NCI-H1105 treated with DMSO at 0.1 percent for 48 hours (cell line): ENCODE measurements around the gene UNC13C.

ENCODE experiments used
- DNase-seq: peaks from one replicate; lab custom pipeline; 2025; lab: John Stamatoyannopoulos, UW

The UNC13C gene

GRCh38 chr15:54119051-54119450 is 140.8 kb downstream of the UNC13C start:
- DNase-seq, result no peak

- no peak for DNase-seq
Measured at GRCh38 chr15:54120949-54121463, 142.8 kb downstream of the UNC13C start.

- DNase-seq, result no peak
Measured at GRCh38 chr15:54127574-54127973, 149.3 kb downstream of the UNC13C start.

GRCh38 chr15:54131410-54131809 is 153.2 kb downstream of the UNC13C start:
- DNase-seq, result no peak

GRCh38 chr15:54149115-54149531 is 170.9 kb downstream of the UNC13C start:
- no peak for DNase-seq

- no peak for DNase-seq
Measured at GRCh38 chr15:54150255-54150654, 172.0 kb downstream of the UNC13C start.

- DNase-seq, result no peak
Measured at GRCh38 chr15:54159012-54159411, 180.8 kb downstream of the UNC13C start.

- DNase-seq, result no peak
Measured at GRCh38 chr15:54187325-54187724, 209.1 kb downstream of the UNC13C start.

- no peak for DNase-seq
Measured at GRCh38 chr15:54197995-54198394, 219.8 kb downstream of the UNC13C start.

GRCh38 chr15:54206586-54207321 is 228.5 kb downstream of the UNC13C start:
- no peak for DNase-seq

- DNase-seq, result no peak
Measured at GRCh38 chr15:54208786-54209185, 230.5 kb downstream of the UNC13C start.

GRCh38 chr15:54212635-54213034 is 234.4 kb downstream of the UNC13C start:
- no peak for DNase-seq

- no peak for DNase-seq
Measured at GRCh38 chr15:54226455-54226854, 248.2 kb downstream of the UNC13C start.

GRCh38 chr15:54227569-54227968 is 249.3 kb downstream of the UNC13C start:
- no peak for DNase-seq

GRCh38 chr15:54250326-54250725 is 272.1 kb downstream of the UNC13C start:
- DNase-seq, result no peak

GRCh38 chr15:54256190-54256589 is 277.9 kb downstream of the UNC13C start:
- DNase-seq, result no peak

GRCh38 chr15:54273928-54274327 is 295.7 kb downstream of the UNC13C start:
- DNase-seq, result no peak

GRCh38 chr15:54277834-54278233 is 299.6 kb downstream of the UNC13C start:
- DNase-seq, result no peak

GRCh38 chr15:54280726-54281125 is 302.5 kb downstream of the UNC13C start:
- DNase-seq, result no peak

GRCh38 chr15:54282228-54282836 is 304.1 kb downstream of the UNC13C start:
- DNase-seq, result no peak

GRCh38 chr15:54288049-54288448 is 309.8 kb downstream of the UNC13C start:
- no peak for DNase-seq

- no peak for DNase-seq
Measured at GRCh38 chr15:54289590-54290136, 311.4 kb downstream of the UNC13C start.

- DNase-seq, result no peak
Measured at GRCh38 chr15:54298396-54298795, 320.2 kb downstream of the UNC13C start.
